NCI-H2196 treated with DMSO at 0.1 percent for 48 hours (cell line): ENCODE results near the gene KRT33B.
"Not testable (repeated sequence)": the region's sequence is repeated elsewhere in the genome, so short reads cannot be mapped to it uniquely, and the experiment has no call there.

ENCODE experiments used
- DNase-seq: peaks from one replicate; lab custom pipeline; 2025; ENCODE audit not compliant: unreplicated experiment; lab: John Stamatoyannopoulos, UW

Gene KRT33B

DNA sequence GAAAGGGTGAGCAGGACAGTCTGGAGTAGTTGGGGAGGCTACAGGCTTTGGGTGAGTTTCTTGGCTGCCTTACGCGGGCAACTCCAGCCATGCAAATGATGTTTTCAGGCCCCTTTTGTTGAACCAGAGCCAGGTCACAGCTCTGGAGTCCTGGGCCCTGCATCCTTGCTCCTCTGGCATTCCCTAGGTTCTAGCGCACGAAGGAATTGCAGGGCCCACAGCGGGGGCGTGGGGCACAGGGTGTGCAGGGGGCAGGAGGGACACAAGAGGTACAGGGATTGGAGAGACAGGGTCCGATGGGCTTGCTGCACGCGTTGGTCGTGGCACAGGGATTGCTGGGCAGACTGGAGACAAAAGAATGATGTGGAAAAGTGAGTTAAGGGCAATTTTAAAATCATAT, 24.2 kb upstream of the KRT33B start:
- DNase-seq: no peak

DNA sequence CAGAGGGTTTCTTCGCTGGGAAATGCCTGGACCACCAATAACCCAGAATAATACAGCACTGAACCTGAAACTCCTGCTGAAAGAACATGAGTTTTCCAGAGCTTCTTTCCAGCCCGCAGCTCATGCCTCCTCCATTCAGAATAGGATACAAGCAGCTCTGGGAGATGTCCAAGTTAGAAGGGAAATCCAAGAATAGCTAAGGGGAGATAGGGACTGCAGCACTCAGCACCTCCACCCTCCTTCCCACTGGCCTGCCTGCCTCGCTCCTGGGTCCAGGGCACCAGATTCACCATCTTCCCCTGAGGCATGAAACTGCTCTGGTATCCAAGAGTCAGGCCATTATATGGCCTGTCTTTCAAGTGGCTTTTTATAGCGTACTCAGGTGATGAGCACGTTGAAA, 23.7 kb upstream of the KRT33B start:
- DNase-seq: no peak

DNA sequence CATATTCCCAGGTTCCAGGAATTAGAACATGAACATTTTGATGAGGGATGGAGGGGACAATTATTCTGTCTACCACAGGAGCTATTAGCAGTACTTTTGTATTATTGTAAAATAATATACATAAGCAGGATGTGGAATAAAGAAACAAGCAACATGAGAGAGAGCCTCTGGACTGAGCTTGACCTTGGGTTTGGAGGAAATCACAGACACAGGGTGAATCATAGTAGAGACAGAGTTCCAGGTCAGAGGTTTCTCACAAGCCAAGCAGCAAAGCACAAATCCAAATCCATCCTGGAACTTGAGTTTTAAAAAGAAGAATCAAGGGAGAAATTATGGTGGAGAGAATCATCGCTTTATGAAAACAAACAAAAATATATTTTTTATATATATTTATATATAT, 22.7 kb upstream of the KRT33B start:
- DNase-seq: no peak

DNA sequence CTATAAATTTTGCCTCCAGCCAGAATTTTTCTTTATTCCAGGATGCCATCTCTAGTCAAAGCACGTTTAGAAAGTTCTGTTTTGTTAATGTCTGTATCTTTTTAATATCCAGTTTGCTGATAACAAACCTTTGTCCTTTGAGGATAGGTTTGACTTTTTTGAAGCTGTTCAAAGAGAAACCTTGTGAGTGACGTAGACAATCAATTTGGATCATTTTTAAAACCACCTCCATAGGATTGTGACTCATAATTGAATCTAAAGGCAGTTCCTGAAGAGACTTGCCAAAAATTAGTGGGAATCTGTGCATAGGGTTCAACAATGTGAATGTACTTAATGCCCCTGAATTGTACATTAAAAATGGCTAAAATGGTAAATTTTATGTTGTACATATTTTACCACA, 21.9 kb upstream of the KRT33B start:
- DNase-seq: no peak

DNA sequence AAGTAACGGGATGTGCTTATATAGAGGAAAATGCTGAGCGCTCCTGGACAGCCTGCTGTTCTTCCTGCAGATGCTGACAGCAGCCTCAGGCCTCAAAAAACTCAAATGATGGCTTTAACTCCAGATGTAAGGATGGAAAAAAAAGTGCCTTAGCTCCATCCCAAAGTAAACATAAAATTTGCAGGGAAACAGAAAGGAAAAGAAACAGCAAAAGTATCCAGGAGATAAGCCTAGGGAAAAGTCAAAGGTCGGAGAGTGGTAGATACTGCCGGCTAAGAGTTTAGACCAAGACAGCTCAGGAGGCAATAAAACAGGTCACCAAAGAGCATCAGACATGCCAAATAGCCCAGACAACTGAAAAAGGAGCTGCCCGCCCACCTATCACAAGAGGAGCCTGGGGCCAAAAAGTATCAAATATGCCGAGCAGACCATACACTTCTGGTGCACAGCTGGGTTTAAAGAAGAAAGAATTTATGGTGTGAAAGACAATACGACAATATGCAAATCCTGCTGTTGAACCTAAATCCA, 20.9 kb upstream of the KRT33B start:
- no peak for DNase-seq

DNA sequence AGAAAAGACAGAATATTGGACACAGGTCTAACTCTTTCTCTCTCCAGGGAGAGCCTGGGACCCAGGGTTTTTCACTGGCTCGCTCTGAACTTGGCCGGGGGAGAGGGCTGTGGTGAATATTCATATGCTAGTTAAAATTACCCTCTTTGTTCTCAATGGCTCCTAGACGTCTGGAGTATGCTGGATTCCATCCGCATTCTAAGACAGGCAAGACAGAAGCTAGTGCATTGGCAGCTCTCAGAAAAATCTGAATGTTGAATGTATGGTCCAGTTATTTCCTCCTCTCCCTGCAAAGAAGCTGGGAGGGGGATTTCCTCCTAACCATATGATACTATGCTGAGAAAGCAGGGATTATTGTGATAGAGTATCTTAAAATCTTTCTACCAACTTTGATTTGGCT, 18.1 kb upstream of the KRT33B start:
- no peak for DNase-seq

DNA sequence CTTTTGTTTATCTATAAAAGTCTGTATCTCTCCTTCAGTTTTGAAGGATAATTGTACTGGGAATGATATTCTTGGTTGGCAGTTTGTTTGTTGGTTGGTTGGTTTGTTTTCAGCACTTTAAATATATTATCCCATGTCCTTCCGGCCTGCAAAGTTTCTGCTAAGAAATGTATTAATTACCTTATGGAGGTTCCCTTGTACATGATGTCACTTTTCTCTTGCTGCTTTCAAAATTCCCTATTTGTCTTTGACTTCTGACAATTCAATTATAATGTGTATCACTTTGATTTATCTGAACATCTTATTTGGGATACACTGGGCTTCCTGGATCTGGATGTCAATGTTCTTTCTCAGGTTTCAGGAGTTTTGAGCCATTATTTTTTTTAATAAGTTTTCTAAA, 16.6 kb upstream of the KRT33B start:
- no peak for DNase-seq

DNA sequence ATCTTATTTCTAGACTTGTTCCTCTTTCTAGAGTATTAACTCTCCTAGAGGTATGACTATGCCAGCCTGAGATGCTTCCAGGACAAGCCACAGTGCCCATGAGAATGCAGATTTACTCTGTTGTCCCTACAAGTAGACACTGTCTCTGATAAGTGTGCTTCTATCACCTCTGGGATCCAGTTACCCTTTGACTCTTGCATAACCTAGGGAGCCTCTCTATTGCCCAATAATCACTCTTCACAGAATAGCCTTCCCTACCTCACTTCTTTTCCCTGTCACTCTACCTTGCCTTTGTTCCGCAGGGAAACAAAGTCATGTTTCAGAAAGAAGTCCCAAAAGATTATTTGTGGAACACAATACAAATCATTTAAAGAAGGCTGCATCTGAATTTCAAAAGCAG, 14.1 kb upstream of the KRT33B start:
- DNase-seq: no peak

DNA sequence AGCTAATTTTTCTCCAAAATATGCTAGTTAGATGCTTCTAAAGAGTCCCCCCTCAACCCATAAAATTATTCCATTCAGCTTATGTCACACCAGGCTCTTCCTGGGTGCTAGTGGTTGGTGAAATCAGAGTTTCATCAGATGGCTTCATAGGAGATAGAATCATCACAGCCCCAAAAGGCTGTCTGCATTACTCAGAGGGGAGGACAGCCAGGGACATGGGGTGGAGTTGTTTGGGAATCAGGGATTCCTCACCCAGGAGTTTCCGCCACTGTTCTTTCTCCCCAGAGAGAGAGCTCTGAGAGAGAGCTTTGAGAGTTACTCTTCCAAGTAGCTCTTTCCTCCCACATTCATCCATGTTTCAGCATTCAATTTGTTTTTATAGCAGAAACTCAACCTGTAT, 12.8 kb upstream of the KRT33B start:
- no peak for DNase-seq

DNA sequence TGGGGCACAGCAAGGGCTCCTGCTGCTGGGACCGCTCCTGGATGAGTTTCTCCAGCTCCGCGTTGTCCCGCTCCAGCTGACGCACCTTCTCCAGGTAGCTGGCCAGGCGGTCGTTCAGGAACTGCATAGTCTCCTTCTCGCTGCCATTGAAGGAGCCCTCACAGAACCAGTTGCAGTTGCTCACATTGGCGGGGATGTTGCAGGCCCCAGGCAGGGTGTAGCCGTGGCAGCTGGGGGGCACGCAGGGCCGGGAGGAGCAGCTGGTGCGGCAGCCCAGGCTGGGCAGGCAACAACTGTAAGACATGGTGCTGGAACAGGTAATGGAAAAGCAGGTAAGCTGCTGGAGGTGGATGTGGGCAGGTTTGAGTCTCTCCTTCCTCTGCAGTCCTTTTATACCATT, 12.3 kb upstream of the KRT33B start, which contains the start of gene KRT34:
Gene KRT34, minus strand, starts transcription at position 364 of the 400 bp plus-strand sequence. Its CDS starts 60 bp downstream, at position 304.
- DNase-seq: not testable (repeated sequence)

DNA sequence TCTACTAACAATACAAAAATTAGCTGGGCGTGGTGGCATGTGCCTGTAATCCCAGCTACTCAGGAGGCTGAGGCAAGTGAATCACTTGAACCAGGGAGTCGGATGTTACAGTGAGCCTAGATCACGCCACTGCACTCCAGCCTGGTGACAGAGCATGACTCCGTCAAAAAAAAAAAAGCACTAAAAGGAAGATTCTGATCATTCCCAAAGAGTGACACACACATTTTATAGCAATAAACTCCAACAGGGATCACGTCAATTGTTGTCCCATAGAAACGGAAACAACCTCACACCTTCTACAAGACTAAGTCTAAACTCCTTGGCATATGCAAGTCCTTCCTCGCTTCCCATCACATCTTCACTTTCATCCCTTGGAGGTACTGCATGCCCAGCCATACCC, 10.5 kb upstream of the KRT33B start:
- not testable (repeated sequence) for DNase-seq

DNA sequence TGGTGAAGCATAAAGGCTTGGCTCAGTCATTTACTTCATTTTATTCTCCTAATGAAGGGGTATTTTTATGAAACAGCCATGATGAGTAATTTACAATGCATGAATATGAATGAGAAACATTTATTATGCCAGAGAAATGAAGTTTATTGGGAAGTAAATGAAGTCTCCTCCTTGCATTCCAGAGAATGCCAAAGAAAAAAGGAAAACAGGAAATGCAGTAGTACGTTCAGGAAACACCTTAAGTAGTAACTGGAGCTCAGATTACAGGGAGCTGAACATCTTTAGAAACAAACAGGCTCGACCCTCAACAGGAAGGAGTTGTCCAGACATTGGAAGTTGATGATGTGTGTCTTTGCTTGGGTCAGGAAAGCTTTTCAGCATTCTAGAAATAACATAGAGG, 7.9 kb upstream of the KRT33B start:
- DNase-seq: no peak

DNA sequence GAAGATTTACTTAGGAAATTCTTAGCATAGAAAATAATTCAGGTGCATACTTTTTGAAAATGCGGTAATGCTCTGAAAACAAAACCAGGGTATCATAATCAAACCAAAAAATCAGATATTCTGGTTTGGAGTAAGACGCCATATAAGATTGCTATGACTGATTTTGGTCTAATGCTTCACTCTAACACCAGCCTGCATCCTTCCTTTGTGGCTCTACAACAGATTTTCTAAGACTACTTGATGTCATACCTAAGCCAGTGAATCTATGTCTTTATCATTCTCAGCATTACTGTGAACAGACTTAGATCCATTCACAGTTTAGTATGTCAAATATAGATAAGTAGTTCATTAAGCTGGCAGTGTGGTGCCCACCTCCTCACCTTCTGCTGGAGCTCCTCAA, 590 bp downstream of the KRT33B start:
- DNase-seq: no peak

DNA sequence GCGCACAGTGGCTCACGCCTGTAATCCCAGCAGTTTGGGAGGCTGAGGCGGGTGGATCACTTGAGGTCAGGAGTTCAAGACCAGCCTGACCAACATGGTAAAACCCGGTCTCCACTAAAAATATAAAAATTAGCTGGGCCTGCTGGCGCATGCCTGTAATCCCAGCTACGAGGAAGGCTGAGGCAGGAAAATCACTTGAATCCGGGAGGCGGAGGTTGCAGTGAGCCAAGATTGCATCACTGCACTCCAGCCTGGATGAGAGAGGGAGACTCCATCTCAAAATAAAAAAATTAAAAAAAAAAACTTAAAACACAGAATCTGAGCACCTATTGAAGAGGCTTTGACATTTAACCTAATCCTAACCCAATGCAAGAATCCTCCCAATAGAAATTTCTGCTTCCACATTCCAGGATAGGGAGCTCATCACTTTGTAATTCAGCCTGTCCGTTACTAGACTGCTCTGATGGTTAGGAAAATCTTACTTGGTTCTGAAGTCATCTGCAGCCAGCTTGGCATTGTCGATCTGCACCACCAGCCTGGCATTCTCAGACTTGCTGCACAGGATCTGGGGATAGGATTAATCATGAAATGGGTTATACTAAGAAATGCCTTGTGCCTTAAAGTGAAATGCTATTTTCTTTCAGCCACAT, 2.1 kb downstream of the KRT33B start:
- no peak for DNase-seq

DNA sequence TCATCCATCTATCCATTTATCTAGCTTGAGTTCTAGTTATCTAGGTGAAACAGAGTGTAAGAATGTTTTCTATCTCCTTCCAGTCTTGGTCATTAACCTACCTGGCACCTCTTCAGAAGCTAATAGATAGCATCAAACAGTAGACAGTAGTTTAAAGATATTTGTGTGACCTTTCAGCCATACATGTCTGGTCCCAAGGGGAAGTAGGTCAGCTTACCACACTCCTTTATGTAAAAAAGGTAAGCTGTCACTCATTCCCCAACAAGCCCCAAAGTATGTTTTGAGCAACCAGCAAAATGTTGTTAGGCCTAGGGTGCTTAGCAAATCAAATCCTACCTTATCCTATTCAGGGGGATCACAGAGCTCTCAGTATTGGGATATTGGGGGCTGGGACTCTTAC, 3.5 kb downstream of the KRT33B start:
- no peak for DNase-seq

DNA sequence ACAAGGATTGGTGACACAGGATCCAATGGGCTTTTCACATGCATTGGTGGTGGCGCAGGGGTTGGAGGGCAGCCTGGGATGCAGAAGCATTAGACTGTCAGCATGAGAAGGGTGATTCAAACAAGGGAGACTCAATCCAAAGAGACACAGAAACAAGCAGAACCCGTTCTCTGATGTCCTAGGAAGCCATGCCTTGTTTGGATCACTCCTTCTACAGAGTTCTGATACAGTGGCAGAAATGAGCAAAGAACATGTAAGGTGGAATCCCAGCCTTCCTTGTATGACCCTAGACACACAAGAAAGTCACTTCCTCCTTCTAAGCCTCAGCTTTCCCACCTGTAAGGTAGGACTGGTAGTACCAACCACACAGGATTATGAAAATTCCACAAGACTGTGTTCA, 5.7 kb downstream of the KRT33B start:
- no peak for DNase-seq

DNA sequence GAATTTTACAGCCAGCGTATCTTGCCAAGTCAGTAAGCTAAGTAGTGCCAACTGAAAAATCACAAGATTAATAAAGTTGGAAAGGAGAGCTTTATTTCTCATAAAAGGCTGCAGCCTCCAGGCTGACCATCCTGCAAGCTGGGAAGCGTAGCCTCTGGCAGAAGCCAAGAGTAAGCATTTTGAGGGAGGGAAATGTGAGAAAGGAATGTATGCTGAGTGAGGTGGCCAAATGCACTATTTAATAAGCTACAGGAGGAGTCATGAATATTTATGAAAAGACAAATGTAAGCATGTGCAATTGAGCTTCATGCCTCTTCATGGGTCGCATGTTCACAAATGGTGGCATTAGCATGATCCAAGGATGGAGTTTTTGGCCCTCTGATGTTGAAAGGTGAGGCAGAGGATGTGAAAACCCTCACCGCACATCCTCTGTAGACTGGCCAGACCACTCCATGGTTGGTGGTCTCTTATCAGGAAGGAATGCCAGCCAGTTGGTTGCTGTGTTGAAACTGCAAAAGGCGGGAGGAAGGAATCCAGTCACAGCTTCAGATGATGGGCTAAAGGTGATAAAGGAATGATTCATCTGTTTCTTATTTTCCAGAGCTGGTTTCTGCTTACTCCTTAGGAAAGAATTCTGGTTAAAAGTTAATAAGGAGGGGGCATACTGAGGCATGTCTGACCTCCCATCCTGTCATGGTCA, 9.2 kb downstream of the KRT33B start:
- DNase-seq: no peak

DNA sequence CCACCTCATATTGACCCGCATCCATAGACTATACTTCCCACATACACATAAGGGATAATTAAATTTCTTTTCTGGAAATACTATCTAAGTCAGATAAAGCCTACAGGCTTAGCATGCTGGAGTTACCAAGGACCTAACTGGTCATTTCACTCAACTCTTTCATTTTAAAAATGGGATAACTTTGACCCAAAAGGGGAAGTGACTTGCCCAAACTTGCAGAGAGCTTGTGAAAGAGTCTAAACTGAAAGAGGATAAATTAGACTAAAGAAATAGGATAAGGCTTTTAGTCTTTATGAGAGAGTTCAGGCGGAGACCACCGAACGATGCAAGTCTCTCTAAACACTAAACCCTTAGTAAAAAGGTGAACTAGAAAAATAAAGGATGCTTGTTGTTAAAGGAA, 15.1 kb downstream of the KRT33B start:
- no peak for DNase-seq

DNA sequence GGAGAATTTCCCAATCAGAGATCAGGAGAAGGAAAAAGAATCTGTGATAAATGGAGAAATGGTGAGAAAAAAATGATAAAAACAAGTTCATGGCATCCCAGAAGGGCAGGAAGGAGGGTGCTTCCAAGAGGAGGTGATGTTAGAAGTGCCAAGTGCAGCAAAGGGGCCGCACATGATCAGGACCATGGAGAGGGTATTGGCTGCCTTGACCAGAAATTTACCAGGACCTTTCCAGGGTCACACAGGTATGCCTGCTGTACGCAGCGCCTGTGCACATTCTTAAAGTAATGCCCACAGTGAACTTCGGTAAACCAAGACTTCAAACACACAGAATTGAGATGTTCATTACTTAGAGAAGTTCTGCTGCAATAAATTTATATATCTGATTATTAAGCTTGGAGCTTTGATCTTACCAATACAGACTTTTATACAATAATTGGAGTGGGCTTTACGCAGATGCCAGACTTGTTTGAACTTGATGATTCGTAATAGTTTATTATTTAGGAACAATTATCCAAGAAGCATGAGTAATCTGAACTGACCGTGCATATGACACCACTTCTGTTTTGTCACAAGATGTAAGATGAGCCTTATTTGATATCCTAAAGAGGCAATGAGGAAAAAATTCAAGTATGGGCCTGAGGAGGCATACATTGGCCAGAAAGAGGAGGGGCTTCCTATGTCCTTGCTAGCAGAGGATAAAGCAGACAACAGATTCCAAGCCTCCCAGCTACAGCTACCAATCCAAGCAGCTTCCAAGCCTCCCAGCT, 16.8 kb downstream of the KRT33B start:
- DNase-seq: no peak

DNA sequence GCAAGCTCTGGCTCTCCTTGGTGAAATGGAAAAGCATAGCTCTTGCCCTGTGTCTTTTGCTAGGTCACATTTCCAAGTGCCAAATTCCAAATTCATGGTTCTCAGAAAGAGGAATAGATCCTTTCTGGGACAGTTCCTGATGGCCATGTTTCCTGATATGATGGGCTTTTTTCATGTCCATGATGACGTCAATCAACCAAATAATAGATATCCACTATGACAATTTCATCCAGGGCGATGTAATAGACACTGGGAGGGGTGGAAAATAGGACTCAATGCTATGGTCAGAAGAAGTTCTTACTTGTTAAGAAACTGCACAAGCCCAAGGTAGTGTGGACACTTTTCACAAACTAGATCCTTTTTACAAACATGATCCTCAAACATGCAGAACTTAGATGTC, 18.4 kb downstream of the KRT33B start:
- DNase-seq: no peak

DNA sequence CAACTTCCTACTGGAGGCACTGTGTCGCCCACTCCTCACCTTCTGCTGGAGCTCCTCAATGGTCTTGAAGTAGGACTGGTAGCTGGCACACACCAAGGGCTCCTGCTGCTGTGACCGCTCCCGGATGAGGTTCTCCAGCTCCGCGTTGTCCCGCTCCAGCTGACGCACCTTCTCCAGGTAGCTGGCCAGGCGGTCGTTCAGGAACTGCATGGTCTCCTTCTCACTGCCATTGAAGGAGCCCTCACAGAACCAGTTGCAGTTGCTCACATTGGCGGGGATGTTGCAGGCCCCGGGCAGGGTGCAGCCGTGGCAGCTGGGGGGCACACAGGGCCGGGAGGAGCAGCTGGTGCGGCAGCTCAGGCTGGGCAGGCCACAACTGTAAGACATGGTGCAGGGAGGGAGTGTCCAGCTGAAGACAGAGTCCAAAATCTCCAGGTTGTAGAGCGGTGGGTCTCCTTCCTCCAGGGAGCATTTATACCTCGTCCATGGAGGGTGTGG, 19.2 kb downstream of the KRT33B start, which contains the start of gene KRT33A:
Gene KRT33A, minus strand, starts transcription at position 448 of the 498 bp plus-strand sequence. Its CDS starts 61 bp downstream, at position 387.
- not testable (repeated sequence) for DNase-seq
